Measurements from ENCODE around the gene CCDC78. TPM values are rescaled to one million over a fixed set of nuclear protein-coding genes. Genes with fewer than 3 reads are reported as not detected.

The CCDC78 gene
- total and polyA plus RNA-seq, 2 of the 13 experiments (the other 11 are each of a cell fraction or from before 2014, with no cell fraction given): 0.53 to 1.5 TPM

DNA sequence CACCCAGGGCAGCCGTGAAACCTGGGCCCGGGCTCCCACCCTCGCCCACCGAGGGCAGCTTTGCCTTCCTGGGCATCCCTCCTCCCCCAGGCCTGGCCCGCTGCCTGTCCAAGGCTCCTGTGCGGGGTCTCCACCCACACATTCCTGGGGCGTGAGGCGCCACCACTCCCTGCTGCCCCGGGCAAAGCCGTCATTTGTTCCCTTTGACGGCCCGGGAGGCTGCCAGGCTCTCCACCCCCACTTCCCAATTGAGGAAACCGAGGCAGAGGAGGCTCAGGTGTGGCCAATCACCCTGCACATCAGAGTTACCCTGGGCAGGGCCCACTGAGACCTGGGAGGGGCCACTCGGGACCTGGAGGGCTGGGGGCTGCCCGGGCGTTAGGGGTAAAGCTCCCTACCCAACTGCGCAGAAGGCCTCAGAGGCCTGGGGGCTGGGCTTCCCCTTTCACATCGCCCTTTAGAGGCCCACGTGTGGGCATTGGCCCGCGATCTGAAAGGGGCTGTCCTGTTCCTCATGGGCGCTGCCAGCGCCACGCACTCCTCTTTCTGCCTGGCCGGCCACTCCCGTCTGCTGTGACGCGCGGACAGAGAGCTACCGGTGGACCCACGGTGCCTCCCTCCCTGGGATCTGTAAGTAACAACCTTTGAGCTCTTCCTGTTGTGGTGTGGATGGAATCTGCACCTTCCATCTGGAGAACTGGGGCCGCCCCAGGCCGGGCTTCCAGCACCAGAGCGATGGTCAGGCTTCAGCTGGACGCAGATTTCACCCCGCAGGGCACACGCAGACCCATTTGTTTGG, 34.5 kb upstream of the CCDC78 start, which contains the start of gene MSLN (continued):
- TF ChIP-seq, protein P1, sequence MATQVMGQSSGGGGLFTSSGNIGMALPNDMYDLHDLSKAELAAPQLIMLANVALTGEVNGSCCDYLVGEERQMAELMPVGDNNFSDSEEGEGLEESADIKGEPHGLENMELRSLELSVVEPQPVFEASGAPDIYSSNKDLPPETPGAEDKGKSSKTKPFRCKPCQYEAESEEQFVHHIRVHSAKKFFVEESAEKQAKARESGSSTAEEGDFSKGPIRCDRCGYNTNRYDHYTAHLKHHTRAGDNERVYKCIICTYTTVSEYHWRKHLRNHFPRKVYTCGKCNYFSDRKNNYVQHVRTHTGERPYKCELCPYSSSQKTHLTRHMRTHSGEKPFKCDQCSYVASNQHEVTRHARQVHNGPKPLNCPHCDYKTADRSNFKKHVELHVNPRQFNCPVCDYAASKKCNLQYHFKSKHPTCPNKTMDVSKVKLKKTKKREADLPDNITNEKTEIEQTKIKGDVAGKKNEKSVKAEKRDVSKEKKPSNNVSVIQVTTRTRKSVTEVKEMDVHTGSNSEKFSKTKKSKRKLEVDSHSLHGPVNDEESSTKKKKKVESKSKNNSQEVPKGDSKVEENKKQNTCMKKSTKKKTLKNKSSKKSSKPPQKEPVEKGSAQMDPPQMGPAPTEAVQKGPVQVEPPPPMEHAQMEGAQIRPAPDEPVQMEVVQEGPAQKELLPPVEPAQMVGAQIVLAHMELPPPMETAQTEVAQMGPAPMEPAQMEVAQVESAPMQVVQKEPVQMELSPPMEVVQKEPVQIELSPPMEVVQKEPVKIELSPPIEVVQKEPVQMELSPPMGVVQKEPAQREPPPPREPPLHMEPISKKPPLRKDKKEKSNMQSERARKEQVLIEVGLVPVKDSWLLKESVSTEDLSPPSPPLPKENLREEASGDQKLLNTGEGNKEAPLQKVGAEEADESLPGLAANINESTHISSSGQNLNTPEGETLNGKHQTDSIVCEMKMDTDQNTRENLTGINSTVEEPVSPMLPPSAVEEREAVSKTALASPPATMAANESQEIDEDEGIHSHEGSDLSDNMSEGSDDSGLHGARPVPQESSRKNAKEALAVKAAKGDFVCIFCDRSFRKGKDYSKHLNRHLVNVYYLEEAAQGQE (IDR thresholded peaks at IDR 0.05; ENCODE audit: borderline replicate concordance in 1 of 2, low read depth in 1 of 2, low read length in 2 of 2): no peak
- no peak for TF ChIP-seq SMARCE1 (IDR thresholded peaks at IDR 0.05; ENCODE audit: borderline replicate concordance)
- TF ChIP-seq SALL1 (CRISPR knock-in tag; IDR thresholded peaks at IDR 0.05): peak; percentile 18; the same call in 1 of the 2 replicates
- TF ChIP-seq EED (CRISPR knock-in tag; IDR thresholded peaks at IDR 0.05): no peak
- no peak for TF ChIP-seq ARNT2 (CRISPR knock-in tag; IDR thresholded peaks at IDR 0.05; ENCODE audit: low read depth)
- TF ChIP-seq, protein P2, sequence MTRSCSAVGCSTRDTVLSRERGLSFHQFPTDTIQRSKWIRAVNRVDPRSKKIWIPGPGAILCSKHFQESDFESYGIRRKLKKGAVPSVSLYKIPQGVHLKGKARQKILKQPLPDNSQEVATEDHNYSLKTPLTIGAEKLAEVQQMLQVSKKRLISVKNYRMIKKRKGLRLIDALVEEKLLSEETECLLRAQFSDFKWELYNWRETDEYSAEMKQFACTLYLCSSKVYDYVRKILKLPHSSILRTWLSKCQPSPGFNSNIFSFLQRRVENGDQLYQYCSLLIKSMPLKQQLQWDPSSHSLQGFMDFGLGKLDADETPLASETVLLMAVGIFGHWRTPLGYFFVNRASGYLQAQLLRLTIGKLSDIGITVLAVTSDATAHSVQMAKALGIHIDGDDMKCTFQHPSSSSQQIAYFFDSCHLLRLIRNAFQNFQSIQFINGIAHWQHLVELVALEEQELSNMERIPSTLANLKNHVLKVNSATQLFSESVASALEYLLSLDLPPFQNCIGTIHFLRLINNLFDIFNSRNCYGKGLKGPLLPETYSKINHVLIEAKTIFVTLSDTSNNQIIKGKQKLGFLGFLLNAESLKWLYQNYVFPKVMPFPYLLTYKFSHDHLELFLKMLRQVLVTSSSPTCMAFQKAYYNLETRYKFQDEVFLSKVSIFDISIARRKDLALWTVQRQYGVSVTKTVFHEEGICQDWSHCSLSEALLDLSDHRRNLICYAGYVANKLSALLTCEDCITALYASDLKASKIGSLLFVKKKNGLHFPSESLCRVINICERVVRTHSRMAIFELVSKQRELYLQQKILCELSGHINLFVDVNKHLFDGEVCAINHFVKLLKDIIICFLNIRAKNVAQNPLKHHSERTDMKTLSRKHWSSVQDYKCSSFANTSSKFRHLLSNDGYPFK (CRISPR knock-in tag; IDR thresholded peaks at IDR 0.05; ENCODE audit: borderline replicate concordance): peak; percentile 53
- no peak for TF ChIP-seq FLYWCH1 (CRISPR knock-in tag; IDR thresholded peaks at IDR 0.05)
- TF ChIP-seq, protein P3, sequence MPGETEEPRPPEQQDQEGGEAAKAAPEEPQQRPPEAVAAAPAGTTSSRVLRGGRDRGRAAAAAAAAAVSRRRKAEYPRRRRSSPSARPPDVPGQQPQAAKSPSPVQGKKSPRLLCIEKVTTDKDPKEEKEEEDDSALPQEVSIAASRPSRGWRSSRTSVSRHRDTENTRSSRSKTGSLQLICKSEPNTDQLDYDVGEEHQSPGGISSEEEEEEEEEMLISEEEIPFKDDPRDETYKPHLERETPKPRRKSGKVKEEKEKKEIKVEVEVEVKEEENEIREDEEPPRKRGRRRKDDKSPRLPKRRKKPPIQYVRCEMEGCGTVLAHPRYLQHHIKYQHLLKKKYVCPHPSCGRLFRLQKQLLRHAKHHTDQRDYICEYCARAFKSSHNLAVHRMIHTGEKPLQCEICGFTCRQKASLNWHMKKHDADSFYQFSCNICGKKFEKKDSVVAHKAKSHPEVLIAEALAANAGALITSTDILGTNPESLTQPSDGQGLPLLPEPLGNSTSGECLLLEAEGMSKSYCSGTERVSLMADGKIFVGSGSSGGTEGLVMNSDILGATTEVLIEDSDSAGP (CRISPR knock-in tag; IDR thresholded peaks at IDR 0.05; ENCODE audit: borderline replicate concordance): peak; percentile 49; the same call in 1 of the 2 replicates
- TF ChIP-seq ZNF749 (CRISPR knock-in tag; IDR thresholded peaks at IDR 0.05; ENCODE audit: borderline replicate concordance): no peak
- TF ChIP-seq, protein P4, sequence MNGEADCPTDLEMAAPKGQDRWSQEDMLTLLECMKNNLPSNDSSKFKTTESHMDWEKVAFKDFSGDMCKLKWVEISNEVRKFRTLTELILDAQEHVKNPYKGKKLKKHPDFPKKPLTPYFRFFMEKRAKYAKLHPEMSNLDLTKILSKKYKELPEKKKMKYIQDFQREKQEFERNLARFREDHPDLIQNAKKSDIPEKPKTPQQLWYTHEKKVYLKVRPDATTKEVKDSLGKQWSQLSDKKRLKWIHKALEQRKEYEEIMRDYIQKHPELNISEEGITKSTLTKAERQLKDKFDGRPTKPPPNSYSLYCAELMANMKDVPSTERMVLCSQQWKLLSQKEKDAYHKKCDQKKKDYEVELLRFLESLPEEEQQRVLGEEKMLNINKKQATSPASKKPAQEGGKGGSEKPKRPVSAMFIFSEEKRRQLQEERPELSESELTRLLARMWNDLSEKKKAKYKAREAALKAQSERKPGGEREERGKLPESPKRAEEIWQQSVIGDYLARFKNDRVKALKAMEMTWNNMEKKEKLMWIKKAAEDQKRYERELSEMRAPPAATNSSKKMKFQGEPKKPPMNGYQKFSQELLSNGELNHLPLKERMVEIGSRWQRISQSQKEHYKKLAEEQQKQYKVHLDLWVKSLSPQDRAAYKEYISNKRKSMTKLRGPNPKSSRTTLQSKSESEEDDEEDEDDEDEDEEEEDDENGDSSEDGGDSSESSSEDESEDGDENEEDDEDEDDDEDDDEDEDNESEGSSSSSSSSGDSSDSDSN (CRISPR knock-in tag; IDR thresholded peaks at IDR 0.05): 0 out of 2 replicates have a peak, but pooled peaks have one; percentile 28
- no peak for TF ChIP-seq ATF7-NPFF (CRISPR knock-in tag; IDR thresholded peaks at IDR 0.05; ENCODE audit: low read depth)
- TF ChIP-seq FOXO1 (CRISPR knock-in tag; IDR thresholded peaks at IDR 0.05): no peak; the same call in 1 of the 2 replicates
- no peak for TF ChIP-seq ZNF274 (CRISPR knock-in tag; IDR thresholded peaks at IDR 0.05)
- no peak for TF ChIP-seq ZNF180 (CRISPR knock-in tag; IDR thresholded peaks at IDR 0.05; ENCODE audit: borderline replicate concordance, low read depth)
- TF ChIP-seq ZNF747 (CRISPR knock-in tag; IDR thresholded peaks at IDR 0.05; ENCODE audit: borderline replicate concordance): 0 out of 2 replicates have a peak, but pooled peaks have one; percentile 46
- TF ChIP-seq ZNF253 (CRISPR knock-in tag; IDR thresholded peaks at IDR 0.05; ENCODE audit: borderline replicate concordance): no peak
- TF ChIP-seq EZH2 (conservative IDR thresholded peaks at IDR 0.05; ENCODE audit: low read depth, low read length): no peak
